ENCODE measurements around the gene PRSS23. TPM values are rescaled to one million over a fixed set of nuclear protein-coding genes. Genes with fewer than 3 reads are reported as not detected.

The PRSS23 gene
- total RNA-seq, 1 experiment from 2014 or later = 355 TPM

- in situ Hi-C loops (cut with HindIII; ENCODE audit: low pct_unique_long_range_greater_than_20kb, low sequenced_read_pairs) (no loop called here), intact Hi-C loops (cut with micrococcal nuclease; ENCODE audit: unreplicated experiment) (no loop called here)
- no peaks in the 10 kb centered on the region for H3K27me3 ChIP-seq (ENCODE audit: control insufficient read depth, insufficient read depth, low read length)
- BruUV-seq (replicated peaks) = no TSS peak
- H3K27ac ChIP-seq (ENCODE audit: low read length) = peak overlapping the region; percentile 66
- ATAC-seq (peak; percentile 40), DNase-seq (ENCODE audit: low read depth, low spot score) (no peak)
- peaks cover 88% of the 10 kb centered on the region for H3K4me1 ChIP-seq (ENCODE audit: control insufficient read depth, insufficient read depth, low read length)
- no peaks in the 10 kb centered on the region for H3K9me3 ChIP-seq (ENCODE audit: control insufficient read depth, insufficient read depth, low read depth, low read length)
- H3K4me3 ChIP-seq (ENCODE audit: low read depth in 2 of 2, low read length in 2 of 2) = no peak overlapping the region
- no peak for TF ChIP-seq SIN3A (IDR thresholded peaks at IDR 0.05; ENCODE audit: borderline replicate concordance, insufficient read depth, low read depth, low read length)
- TF ChIP-seq, protein P1, sequence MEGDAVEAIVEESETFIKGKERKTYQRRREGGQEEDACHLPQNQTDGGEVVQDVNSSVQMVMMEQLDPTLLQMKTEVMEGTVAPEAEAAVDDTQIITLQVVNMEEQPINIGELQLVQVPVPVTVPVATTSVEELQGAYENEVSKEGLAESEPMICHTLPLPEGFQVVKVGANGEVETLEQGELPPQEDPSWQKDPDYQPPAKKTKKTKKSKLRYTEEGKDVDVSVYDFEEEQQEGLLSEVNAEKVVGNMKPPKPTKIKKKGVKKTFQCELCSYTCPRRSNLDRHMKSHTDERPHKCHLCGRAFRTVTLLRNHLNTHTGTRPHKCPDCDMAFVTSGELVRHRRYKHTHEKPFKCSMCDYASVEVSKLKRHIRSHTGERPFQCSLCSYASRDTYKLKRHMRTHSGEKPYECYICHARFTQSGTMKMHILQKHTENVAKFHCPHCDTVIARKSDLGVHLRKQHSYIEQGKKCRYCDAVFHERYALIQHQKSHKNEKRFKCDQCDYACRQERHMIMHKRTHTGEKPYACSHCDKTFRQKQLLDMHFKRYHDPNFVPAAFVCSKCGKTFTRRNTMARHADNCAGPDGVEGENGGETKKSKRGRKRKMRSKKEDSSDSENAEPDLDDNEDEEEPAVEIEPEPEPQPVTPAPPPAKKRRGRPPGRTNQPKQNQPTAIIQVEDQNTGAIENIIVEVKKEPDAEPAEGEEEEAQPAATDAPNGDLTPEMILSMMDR (IDR thresholded peaks at IDR 0.05) = no peak
- 0 out of 2 replicates have a peak, but pooled peaks have one; percentile 58 for TF ChIP-seq POLR2AphosphoS5 (IDR thresholded peaks at IDR 0.05; ENCODE audit: low read depth, low read length)
- no peak for TF ChIP-seq REST (IDR thresholded peaks at IDR 0.05; ENCODE audit: insufficient read depth in 1 of 2, low read depth in 2 of 2, low read length in 1 of 2)
- peak; percentile 53; the same call in 1 of the 2 replicates for TF ChIP-seq TCF7L2 (IDR thresholded peaks at IDR 0.05; ENCODE audit: low read depth, low read length)
- H3K36me3 ChIP-seq (ENCODE audit: control insufficient read depth, insufficient read depth, low read length) = peaks cover 17% of the 10 kb centered on the region; the same call in 1 of the 2 replicates
- POLR2A ChIA-PET = interaction anchor here (0.9 kb wide), 1 partner anchor 361 kb away, joined by 5 read pairs; no protein-coding TSS in a partner anchor
- CTCF ChIA-PET = interaction anchor here (0.6 to 0.7 kb wide), 2 partner anchors 203 to 239 kb away, joined by 3 to 8 read pairs; no protein-coding TSS in a partner anchor
Measured at GRCh38 chr11:86811637-86812321, 11.4 kb downstream of the PRSS23 start.

DNA sequence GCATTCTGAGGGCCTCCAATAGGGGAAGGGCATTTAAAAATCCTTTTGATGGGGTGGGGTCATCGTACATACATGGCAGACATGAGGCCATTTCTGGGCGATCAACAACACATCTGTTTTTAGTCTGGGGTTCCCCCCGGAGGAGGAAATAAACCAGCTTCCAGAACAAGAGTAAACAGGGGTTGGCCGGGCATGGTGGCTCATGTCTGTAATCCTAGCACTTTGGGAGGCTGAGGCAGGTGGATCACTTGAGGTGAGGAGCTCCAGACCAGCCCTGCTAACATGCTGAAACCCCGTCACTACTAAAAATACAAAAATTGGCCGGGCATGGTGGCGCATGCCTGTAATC, 12.0 kb downstream of the PRSS23 start:
- no TSS peak for BruUV-seq (replicated peaks)
- H3K27me3 ChIP-seq (ENCODE audit: control insufficient read depth, insufficient read depth, low read length) = no peaks in the 10 kb centered on the region
- intact Hi-C loops (cut with micrococcal nuclease; ENCODE audit: unreplicated experiment) = no loop called here
- TF ChIP-seq TCF7L2 (IDR thresholded peaks at IDR 0.05; ENCODE audit: low read depth, low read length) = no peak
- TF ChIP-seq, protein P1 (IDR thresholded peaks at IDR 0.05) = no peak
- no peak for TF ChIP-seq SIN3A (IDR thresholded peaks at IDR 0.05; ENCODE audit: borderline replicate concordance, insufficient read depth, low read depth, low read length)
- TF ChIP-seq REST (IDR thresholded peaks at IDR 0.05; ENCODE audit: insufficient read depth in 1 of 2, low read depth in 2 of 2, low read length in 1 of 2) = no peak
- no peak for TF ChIP-seq POLR2AphosphoS5 (IDR thresholded peaks at IDR 0.05; ENCODE audit: low read depth, low read length)
- POLR2A ChIA-PET = interaction anchor here (0.5 to 0.9 kb wide), 2 partner anchors 78 to 362 kb away, joined by 4 to 5 read pairs; no protein-coding TSS in a partner anchor
- ATAC-seq (no peak), DNase-seq (ENCODE audit: low read depth, low spot score) (no peak)
- H3K4me3 ChIP-seq (ENCODE audit: low read depth in 2 of 2, low read length in 2 of 2) = no peak overlapping the region
- peaks cover 17% of the 10 kb centered on the region; the same call in 1 of the 2 replicates for H3K36me3 ChIP-seq (ENCODE audit: control insufficient read depth, insufficient read depth, low read length)
- H3K27ac ChIP-seq (ENCODE audit: low read length) = peak overlapping the region; percentile 66
- in situ Hi-C loops (cut with HindIII; ENCODE audit: low pct_unique_long_range_greater_than_20kb, low sequenced_read_pairs) = no loop called here
- H3K4me1 ChIP-seq (ENCODE audit: control insufficient read depth, insufficient read depth, low read length) = peaks cover 88% of the 10 kb centered on the region
- CTCF ChIA-PET = interaction anchor here (0.6 to 0.7 kb wide), 2 partner anchors 204 to 239 kb away, joined by 3 to 8 read pairs; no protein-coding TSS in a partner anchor
- H3K9me3 ChIP-seq (ENCODE audit: control insufficient read depth, insufficient read depth, low read depth, low read length) = no peaks in the 10 kb centered on the region

Measured in Panc1 (cell line).